ENCODE results near the gene RFX3. TPM values are rescaled to one million over a fixed set of nuclear protein-coding genes. Genes with fewer than 3 reads are reported as not detected.
A peak's percentile ranks its signal among the peaks of the same experiment; 100 is the strongest.

The RFX3 gene
- polyA plus RNA-seq, 4 donors: 9.3 to 19.1 (median 18.0) TPM

DNA sequence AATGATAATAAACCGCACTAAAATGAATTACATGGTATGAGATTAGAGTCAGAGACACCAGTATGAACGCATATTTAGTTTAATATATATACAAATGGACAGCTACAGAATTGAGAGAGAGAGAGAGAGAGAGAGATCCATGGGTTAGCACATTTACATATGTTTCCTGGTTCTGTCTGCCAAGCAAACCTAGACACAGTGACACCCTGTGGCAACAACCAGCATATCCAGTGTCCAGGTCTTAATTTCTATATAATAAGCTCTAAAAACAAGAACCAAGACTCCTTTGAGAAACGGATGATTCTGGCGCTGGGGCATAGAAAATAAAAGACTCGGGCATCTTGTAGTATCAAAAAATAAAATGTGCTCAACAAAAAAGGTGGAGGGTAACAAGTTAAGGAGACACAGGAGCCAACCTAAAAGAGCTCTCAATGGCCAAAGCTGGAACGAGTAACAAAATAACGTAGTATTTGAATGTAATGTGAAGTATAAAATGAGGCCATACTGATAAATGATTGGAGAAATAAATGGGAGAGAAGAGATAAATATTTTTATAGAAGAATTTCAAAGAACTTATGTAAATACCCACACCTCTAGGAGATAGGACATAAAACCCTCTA lies 84.5 kb downstream of the RFX3 start:
- DNase-seq (ENCODE audit: low read depth in 4 of 4, low spot score in 3 of 4): peak in 1 of 4 donors; percentile 8

DNA sequence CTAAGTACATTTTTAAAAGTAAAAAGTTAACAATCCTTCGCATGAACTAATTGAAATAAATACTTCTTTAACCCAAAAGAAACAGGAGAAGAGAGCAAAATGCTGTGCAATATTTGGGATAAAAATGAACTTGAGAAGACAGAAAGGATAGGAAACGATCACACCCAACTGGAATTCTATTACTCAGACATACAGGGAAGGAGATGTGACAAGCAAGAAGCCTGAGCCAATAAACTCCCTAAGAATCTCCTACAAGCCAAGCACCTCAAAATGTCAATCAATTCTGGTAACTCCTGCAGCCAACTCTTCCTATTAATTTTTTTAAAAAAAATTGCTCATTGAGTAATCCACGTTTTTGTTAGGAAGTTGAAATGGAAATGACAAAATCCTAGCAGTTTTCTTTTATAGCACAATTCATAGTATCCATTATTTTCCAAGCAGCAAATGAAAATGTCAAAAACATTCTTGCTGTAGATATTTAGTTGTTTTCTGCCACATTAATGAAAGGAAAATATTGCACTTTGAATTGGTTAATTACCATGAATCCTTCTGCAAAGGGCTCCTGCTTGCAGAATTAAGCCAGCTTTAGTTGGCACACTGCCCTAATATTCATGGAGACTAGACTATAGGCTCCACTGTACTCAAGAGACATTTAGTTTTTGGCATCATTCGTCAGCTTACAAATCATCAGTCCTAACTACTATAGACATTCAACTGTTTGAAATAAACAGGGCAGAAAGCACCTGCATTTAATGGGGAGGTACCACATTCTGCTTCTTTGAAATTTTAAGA lies 89.0 kb downstream of the RFX3 start:
- no peak for DNase-seq (ENCODE audit: low read depth in 4 of 4, low spot score in 3 of 4)

DNA sequence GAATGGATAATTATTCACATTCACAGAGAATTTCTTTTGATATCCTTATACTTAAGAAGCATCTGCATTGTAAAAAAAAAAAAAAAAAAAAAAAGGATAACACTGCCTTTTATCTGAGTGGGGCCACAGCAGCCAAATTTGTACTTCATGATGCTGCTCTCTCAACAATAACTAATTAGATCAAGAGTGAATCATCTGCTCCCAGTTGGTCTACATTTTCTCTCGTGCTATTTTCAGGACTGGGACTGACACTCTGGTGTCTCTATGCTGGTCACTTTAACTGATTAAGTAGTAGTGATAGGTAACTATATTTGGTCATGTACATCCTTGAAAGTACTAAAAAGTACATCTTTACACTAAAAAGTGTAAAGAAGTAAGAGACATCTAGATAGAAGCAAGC lies 90.1 kb downstream of the RFX3 start:
- DNase-seq (ENCODE audit: low read depth in 4 of 4, low spot score in 3 of 4): no peak

DNA sequence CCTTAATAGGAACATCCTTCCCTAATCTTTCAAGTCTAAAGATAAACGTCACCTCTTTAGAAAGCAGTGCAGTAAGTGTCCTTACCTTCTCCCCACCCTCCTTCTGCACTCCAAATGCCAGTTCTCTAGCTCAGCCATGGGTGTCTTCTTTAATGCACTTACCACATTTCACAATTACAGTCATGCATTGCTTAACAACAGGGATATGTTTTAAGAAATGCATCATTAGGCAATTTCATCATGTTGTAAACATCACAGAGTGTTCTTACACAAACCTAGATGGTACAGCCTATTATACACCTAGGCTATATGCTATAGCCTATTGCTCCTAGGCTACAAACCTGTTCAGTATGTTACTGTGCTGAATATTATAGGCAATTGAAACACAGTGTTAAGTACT lies 91.2 kb downstream of the RFX3 start:
- no peak for DNase-seq (ENCODE audit: low read depth in 4 of 4, low spot score in 3 of 4)

DNA sequence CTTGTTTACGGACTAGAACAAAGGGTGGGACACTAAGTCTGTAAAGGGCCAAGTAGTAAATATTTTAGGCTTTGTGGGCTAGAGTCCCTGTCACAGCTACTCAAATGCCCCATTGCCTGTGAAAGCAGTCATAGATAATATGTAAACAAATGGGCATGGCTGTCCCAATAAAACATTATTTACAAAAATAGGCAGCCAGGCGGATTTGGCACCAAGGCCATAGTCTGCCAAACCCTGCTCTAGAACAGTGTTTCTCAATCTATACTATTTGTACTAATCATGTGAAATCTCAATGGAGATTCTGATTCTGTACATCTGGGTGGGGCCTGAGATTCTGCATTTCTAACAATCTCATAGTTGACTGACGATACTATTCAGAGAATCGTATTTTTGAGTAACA lies 92.0 kb downstream of the RFX3 start:
- no peak for DNase-seq (ENCODE audit: low read depth in 4 of 4, low spot score in 3 of 4)

DNA sequence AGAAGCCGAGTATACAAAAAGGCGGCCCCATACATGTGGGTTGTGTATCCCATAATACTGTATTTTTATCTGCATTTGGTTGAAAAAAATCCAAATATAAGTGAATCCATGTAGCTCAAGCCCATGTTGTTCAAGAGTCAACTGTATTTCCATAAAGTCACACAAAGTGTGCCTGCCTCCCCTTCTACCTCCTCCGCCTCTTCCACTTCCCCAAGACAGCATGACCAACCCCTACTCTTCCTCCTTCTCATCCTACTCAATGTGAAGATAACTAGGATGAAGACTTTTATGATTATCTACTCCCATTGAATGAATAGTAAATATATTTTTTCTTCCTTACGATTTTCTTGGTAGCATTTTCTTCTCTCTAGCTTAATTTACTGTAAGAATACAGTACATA lies 92.7 kb downstream of the RFX3 start:
- no peak for DNase-seq (ENCODE audit: low read depth in 4 of 4, low spot score in 3 of 4)

DNA sequence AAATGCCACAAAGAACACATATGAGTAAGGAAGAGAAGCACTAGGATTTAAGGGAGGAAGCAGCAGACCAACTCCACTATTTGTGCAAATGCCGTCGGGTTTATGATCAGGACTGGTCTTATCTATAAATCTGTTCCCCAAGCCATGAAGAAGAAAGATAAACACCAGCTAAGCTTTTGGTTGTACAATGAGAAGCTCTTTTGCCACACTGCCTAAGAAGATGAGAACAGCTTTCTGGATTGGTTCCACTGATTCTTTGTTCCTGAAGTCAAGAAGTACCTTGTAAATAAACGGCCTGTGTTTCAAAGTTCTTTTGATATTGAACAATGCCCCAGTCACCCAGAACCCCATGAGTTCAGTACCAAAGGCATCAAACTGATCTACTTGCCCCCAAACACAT lies 93.9 kb downstream of the RFX3 start:
- no peak for DNase-seq (ENCODE audit: low read depth in 4 of 4, low spot score in 3 of 4)

DNA sequence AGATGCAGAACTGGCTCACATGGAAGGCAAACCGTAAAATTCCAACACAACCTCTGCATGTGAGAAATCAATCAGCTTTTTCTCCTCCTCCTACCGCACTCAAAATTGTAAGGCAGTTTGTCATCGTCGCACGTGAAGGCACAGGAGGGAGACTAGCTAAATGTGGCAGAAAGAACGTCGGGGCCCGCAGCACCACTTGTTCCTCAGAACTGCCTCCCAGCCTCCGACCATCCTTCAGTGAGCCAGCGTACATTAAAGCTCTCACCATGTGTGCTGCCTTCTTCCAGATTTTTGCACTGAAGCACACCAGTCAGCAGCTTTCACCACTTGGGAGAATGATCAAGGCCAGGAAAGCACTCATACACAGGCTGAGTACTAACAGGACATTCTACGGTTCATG lies 105.9 kb downstream of the RFX3 start:
- no peak for DNase-seq (ENCODE audit: low read depth in 4 of 4, low spot score in 3 of 4)

DNA sequence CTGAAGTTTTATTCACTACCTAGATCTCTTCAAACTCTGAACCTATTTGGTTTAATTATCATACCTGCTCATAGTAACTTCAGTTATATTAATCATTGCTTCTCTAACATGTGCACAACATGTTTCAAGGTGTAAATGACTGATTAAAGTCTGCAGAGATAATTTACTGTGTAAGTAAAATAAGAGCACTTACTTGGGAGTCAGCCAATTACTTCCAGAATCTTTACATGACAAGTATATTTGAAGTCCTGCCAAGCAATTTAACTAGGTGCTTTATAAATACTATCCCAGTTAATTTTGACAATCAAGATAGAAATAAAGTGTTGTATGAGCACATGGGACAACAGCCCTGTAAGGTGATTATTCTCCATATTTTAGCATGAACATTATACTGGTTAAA lies 109.9 kb downstream of the RFX3 start:
- no peak for DNase-seq (ENCODE audit: low read depth in 4 of 4, low spot score in 3 of 4)

DNA sequence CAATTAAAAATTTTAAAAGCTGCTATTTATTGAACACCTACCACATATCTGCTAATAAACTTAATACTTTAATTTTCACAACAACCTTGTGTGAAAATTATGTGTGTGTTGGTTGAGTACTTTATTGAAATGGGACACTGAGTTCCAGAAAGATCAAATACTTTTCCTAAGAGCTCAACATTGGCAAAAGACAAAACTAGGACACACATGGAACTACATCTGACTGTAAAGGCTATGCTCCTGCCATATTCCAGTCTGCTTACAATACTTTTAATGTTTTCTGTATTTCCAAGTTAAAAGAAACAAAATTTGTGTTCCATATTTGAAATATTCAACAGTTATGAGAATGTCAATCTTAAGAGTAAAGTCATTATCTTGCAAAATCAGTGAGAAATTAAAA lies 111.8 kb downstream of the RFX3 start:
- DNase-seq (ENCODE audit: low read depth in 4 of 4, low spot score in 3 of 4): no peak

DNA sequence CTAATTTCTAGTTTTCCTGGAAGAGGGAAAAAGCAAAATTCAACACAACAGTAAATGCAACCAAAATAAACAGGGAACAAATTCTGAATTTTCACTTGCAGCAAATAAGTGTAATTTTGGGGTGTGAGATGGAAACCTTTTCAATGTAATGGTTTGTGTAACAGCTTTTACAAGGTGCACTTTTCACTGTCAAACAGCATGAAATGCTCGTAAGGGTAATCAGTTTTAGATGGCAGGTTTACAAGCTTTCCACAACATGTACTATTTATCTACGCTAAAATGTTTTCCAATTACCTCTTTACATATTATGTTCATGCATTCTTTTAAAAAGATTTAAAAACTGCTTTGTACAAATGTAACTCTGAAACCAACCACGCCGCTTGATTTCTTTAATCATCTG lies 115.3 kb downstream of the RFX3 start:
- DNase-seq (ENCODE audit: low read depth in 4 of 4, low spot score in 3 of 4): no peak

DNA sequence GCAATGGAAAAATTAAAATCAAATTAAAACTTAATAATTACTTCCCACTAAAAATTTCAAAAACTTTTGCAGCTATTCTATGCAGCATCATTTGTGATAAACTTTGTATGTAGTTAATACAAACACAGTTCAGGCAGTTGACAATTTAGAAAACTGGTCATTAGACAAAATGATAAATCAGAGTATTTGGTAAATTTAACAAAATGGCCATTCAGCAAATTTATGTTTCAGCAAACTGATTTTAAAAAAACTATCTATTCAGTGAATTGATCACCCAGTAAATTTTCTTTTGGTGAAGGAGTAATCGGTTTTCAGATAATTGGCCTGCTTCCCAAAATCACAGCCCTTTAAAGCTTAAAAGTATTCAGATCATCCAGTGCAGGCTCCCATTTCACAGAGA lies 116.3 kb downstream of the RFX3 start:
- DNase-seq (ENCODE audit: low read depth in 4 of 4, low spot score in 3 of 4): no peak

DNA sequence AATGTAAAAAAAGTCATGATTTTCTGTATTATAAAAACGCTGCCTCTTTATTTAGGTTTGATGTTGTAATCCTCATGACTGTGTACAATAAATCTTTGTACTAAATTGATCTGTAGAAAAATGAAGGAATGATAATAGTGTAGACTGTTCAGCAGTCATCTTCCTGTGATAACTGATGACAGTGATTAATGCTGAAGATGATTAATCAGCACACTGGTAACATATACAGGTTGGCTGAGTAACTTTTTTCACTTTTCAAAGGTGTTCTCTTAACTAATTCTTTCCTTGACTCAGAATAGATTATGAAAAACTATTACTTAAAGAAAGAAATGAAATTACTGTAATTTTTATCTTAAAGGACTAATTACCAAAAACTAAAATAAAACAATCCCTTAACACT lies 122.5 kb downstream of the RFX3 start:
- DNase-seq (ENCODE audit: low read depth in 4 of 4, low spot score in 3 of 4): no peak

DNA sequence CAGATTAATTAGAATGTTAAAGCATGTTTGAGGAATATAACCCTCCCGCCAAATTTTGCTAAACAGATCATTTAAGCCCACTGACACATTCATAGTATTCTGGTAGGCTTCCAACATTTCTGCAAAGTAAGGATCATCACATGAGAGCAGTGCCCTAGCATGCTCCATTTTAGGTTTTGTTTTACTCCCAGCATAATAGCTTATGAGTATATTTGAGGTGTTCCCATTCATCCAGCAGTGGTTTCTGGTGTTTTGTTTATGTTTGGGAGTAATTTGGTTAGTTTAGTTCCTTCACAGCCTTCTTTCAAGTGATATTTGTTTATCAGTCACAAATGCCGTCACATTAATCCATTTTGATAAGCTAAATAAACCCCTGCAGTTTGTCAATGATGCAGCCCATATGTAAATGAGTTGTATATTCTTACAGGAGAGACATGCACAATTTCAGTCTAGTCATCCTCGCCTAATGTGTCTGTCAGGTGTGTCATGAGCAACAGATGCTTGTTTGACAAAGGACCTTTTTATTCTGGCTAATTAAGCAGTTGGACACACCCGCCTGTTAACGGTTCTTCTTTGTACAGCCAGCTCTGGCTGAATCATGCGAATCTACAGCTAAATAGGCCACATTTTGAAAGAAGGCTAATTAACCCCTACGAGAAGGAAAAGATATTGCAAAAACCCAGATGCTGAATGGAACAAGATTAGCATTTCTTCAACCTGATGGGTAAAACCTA lies 124.4 kb downstream of the RFX3 start:
- no peak for DNase-seq (ENCODE audit: low read depth in 4 of 4, low spot score in 3 of 4)

DNA sequence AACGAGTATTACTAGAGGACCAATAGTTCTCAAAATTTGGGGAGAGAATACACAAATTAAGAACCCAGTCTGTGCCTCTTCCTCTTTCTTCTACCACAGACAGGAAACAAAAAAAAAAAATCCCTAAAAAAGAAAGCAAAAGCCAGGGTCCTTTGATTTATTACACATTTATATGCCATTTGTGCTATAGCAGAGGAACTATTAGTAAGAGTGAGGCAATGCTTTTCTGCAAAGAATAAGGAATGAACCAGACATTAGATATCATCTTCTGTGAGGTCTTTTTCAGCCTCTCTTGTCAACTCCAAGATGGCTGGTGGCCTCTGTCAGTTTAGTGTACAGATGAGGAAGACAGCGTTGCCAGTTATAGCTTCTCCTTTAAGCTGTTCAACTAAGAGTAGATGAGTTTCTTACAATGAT lies 127.6 kb downstream of the RFX3 start:
- DNase-seq (ENCODE audit: low read depth in 4 of 4, low spot score in 3 of 4): no peak

DNA sequence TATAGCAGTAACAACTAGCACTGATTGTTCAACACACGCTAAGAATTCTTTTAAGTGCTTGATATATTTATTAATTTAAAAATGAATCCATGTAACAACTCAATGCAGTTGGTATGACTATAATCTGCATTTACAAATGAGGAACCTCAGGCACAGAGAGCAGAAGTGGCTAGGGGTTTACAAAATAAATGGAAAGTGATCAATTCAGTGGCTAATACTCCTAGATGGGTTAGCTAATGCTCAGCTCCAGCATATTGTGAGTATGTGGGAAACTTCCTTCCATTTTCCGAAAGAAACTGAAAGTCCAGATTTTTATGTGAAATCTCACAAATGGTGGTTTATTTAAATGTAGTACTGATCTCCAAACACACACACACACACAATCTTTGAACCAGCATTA lies 128.0 kb downstream of the RFX3 start:
- no peak for DNase-seq (ENCODE audit: low read depth in 4 of 4, low spot score in 3 of 4)

DNA sequence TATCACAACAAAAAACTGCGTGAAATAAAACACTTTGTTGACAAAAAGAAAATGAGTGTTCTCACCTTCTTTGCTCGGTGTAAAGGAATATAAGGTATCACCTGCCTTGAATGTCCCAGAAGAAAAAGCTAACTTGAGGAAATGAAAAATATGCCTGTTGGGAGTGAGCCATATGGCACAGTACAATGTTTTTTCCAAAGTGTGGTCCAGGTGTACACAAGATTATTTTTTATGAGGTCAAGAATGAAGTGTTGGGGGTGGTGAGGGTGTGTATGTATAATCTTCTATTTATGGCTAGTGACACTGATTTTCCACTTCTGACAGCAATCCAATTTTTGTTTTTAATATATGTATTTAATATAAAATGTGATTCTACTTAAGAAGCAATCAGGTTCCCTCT lies 134.4 kb downstream of the RFX3 start:
- no peak for DNase-seq (ENCODE audit: low read depth in 4 of 4, low spot score in 3 of 4)

DNA sequence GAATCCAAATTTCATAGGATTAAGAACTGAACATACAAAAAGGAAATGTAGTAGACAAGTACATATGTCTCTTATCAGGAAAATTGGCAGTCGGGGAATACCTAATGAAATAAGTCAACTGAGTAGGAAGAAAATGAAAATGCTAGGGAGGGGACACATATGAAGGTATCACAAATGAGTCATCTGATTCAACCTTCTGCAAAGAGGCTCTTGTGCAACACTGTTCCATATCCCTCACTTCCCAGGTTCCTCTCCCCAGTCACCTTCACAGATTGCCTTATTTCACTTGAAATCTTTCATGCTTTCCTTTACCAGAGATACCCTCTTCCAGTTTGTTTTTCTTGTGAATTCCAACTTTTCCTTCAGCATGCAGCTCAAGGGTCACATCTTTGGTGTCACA lies 139.0 kb downstream of the RFX3 start:
- DNase-seq (ENCODE audit: low read depth in 4 of 4, low spot score in 3 of 4): no peak

DNA sequence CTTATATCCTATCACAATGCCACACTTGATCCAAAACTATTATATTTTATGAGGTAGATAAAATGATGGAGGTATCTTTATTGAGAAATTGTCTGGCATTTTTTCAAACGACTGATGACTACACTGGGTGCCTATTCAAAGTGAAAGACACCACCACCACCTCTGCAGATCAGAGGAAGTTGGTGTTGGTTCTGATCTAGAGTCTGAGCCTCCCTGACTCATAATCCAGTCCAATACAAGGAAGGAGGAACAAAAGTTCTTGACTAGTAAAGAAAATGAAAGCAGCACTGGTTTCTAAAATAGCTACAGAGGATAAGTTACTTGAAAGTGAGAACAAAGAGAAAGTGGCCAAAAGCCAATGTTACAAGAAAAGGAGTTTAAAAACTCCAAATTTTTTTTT lies 139.9 kb downstream of the RFX3 start:
- no peak for DNase-seq (ENCODE audit: low read depth in 4 of 4, low spot score in 3 of 4)

DNA sequence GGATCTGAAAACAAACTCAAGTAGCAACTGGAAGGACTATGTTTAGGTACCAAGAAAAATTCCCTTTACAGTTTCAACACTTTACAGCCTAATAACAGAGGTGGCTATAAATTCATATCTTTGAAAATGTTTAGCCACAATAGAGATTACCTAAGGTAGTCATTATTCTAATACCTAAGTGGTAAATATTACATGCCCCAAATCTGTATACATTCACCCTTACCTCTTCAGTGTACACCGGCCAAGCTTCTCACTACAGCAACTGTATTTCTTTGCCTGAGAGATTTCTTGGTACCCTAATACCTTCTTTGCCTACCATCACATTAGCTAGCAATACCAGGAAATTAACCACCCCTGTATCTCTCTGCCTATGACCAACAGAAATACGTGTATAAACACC lies 154.0 kb downstream of the RFX3 start:
- DNase-seq (ENCODE audit: low read depth in 4 of 4, low spot score in 3 of 4): no peak

DNA sequence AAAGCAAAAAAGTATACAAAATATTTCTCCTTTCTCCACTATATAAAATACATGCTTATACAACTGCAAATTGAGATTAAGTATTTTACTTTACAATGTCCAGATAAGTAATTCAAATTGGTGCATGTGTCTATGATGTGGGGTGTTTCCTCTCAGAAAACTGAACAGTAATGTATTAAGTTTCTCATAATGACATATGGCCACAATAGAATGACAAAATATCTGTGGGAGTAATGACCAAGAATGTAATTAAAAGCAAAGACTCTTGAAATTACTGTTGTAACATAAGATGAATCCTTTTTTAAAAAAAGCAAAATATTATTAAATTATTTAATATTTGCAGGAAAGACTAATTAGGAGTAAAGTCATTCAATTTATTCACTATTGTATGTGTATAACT lies 155.1 kb downstream of the RFX3 start:
- no peak for DNase-seq (ENCODE audit: low read depth in 4 of 4, low spot score in 3 of 4)

DNA sequence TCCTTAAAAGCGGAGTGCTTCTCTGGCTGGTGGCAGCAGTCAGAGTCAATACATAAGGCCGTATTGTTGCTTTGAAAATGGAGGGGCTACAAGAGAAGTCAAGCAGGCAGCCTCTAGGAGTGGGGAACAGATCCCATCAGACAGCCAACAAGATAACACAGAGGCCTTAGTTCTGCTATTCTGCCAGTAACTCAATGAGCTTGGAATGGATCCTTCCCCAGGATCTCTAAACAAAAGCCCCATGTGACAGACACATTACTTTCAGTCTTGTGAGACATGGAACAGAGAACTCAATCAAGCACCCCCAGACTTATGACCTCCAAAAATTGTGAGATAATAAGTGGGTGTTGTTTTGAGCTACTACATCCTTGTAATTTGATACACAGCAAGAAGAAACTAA lies 158.6 kb downstream of the RFX3 start:
- no peak for DNase-seq (ENCODE audit: low read depth in 4 of 4, low spot score in 3 of 4)

Data from left renal pelvis (tissue), 4 donors.